Stimulated activated CD4-positive, alpha-beta T cell treated with anti-CD3 and anti-CD28 coated beads, TNF-alpha, amount 100 ng/mL, for 24 hours (primary cell): ENCODE results near the gene KIF21A.
"Not testable (repeated sequence)": the region's sequence is repeated elsewhere in the genome, so short reads cannot be mapped to it uniquely, and the experiment has no call there.

Source experiments
- DNase-seq, 3 experiments: peaks; one replicate each; pipeline ENCODE4 v3.0.0-alpha.2; 2020; ENCODE audit warnings: low read depth in 3 of 3

KIF21A gene

GRCh38 chr12:39341761-39342160 is 101.2 kb downstream of the KIF21A start:
- no peak for DNase-seq

GRCh38 chr12:39341179-39341578 is 101.7 kb downstream of the KIF21A start:
- DNase-seq: no peak

GRCh38 chr12:39332661-39333175 is 110.2 kb downstream of the KIF21A start:
- no peak for DNase-seq

GRCh38 chr12:39331539-39332261 is 111.2 kb downstream of the KIF21A start:
- DNase-seq: no peak

DNA sequence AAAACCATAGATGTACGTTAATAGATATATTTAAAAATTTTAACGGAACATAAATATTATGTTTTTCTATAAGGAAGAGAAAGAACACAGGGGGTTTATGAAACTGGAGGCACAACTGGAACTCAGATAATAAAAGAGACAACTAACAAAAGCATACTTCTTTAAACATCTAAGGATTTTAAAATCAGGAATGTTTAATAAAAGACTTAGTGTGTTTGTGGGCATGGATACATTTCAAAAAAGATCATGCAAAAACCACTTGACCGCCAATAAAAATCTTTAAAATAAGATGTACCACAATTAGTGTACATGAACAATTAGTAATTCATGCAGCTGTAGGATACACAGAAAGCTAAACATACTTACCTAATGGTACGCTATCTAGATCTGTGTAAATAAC is 113.0 kb downstream of the KIF21A start:
- no peak for DNase-seq

GRCh38 chr12:39329018-39329417 is 113.9 kb downstream of the KIF21A start:
- no peak for DNase-seq

GRCh38 chr12:39327965-39328364 is 115.0 kb downstream of the KIF21A start:
- DNase-seq: no peak

- no peak for DNase-seq
Measured at GRCh38 chr12:39327510-39327909, 115.4 kb downstream of the KIF21A start.

DNA sequence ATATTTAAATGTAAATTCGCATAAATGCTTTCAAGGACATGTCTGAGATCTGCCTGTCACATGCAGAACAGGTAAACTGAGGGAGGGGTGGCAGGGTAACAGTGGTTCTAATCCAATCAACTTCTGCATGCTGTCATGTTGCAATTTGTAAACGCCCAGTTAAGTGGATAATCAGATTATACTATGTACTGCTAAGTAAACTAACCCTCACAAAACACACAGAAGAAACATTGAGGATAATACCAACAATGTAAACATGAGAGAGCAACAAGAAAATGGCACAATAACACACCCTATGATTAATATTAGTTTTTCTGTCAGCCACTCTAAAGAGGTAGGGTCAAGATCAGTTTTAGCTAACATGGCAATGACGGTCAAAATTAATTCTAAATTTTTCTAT is 123.7 kb downstream of the KIF21A start:
- no peak for DNase-seq

DNA sequence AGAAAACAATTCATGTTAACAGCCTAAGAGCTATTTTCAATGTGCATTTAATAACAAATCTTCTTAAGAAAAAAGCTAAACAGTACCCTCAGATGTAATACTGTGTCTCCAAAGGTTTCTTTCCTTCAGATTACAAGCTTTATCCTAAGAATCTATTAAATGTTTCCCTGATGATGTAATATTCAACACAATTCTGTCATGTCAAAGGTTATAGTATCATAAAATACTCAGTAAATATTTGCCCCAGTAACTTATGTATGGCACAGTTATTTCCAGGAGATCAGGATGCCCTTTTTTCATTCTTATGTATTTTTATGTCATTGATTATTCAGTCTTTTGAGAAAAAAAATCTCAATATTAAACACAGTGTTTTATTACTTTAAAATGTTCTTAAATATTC is 128.4 kb downstream of the KIF21A start:
- no peak for DNase-seq

DNA sequence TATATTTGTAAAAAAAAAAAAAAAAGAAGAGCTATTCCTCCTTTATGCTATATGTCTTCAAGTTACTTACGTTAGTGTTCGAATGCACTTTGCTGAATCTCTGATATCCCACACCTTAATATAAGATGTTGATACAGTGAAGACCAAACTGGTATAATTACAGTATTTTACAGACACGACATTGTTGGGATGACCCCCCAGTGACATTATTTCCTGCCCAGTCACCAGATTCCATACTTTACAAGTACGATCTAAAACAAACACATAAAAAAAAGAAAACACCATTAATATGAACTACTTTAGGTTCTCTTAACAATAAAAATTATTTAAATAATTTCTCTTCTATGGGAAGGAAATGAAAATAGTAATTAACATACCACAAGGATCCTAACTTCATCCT is 133.4 kb downstream of the KIF21A start:
- no peak for DNase-seq

DNA sequence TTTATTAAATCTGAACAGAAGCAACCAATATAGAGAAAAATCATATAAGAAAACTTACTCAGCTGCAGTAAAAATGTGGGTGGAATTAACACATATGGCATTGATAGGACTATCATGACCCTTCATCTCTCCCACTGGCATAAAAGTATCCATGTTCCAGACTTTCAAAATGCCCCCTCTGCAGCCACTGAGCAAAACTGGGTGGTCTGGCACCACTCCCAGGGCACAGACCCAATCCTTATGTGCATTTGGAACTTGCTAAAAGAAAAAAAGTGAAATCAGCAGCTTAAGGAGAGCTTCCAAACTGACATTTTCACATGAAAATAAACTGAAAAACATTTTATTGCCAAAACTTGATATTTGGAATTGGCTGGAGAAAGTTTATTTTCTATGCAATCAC is 141.5 kb downstream of the KIF21A start:
- DNase-seq: no peak

DNA sequence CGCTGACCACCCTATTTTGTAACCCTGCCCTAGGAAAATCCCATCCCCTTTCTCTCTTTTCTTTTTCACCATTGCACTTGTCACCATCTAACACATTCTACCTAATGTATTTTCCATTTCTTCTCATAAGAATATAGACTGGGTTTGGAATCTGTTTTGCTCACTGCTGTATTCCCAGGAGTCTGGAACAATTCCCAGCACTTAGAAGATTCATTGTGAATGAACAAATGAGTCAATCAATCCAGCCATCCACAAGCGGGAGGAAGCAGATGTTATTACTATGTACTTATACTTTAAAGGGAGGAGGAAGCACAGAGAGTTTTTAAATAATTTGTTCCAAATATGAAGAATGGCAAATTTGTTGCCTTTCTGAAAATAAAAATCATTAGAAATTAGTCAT is 142.1 kb downstream of the KIF21A start:
- no peak for DNase-seq

DNA sequence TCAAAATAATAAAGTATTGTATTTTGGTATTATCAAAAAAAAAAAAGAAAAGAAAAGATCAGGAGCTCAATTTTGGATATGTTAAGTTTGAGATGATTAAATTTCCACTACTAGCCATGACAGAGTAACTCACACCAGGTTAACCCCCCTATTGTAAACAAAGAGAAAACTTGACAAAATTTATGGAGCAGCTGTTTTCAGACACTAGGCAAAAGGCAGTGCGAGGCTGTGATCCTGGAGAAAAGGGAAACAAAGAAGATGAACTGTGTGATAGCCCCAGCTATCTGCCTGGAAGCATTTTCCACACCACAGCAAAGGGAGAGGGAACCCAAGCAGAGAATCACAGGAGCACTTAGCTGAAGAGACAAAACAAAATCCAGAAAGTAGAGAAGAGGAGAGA is 145.0 kb downstream of the KIF21A start:
- no peak for DNase-seq

GRCh38 chr12:39296496-39296895 is 146.4 kb downstream of the KIF21A start:
- no peak for DNase-seq

GRCh38 chr12:39295593-39295992 is 147.3 kb downstream of the KIF21A start:
- DNase-seq: not testable (repeated sequence)

DNA sequence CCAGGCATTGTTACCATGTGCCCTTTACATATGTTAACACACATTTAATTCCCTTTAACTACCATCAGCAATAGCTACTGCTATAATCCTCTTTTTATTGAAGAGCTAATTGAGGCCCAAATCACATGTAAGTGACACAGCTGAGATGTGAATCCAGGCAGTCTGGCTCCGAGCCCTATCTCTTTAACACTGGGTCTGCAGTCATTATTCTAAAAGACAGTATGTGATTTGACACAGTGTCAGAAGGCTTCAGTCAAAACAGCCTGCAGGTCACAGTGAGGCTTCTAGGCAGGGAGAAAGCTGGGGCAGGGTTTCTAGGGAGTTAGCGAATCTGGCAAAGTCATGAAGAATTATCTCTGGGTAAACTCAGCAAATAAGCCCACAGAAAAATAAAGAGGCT is 148.2 kb downstream of the KIF21A start:
- no peak for DNase-seq

GRCh38 chr12:39292125-39292630 is 150.7 kb downstream of the KIF21A start:
- no peak for DNase-seq

GRCh38 chr12:39287817-39288216 is 155.1 kb downstream of the KIF21A start:
- no peak for DNase-seq

DNA sequence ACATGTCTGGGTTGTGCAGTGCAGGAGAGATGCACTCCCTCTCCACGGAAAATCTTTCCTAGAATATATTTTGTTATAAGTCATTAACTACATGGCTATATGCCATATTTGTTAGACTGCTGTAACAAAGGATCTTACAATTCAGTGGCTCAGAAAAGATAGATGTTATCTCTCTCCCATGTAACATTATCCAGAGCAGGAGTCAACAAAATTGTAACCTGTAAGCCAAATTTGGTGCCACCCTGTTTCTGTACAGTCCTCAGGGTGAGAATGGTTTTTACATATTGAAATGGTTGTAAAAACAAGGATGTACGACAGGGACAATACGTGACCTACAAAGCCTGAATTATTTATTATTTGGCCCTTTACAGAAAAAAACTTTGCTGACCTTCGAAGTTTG is 155.5 kb downstream of the KIF21A start:
- no peak for DNase-seq

DNA sequence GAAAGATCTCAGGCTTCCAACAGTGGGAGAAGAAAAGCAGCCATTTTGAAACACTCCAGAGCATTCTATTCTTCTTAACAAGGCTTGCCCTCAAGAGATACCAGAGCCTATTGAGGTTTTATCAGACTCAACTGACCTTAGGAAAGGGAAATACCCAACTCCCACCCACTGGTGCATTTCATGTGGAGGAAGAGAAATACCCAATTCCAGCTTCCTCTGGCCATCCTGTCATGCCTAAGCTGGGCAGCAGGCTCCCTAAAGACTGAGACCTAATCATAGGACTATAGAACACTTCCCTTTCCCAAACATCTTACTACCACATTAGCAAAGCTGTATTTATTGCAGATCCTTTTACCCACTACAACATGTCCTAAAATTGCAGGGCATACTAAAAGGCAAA is 164.5 kb downstream of the KIF21A start:
- no peak for DNase-seq

- no peak for DNase-seq
Measured at GRCh38 chr12:39277416-39277815, 165.5 kb downstream of the KIF21A start.

DNA sequence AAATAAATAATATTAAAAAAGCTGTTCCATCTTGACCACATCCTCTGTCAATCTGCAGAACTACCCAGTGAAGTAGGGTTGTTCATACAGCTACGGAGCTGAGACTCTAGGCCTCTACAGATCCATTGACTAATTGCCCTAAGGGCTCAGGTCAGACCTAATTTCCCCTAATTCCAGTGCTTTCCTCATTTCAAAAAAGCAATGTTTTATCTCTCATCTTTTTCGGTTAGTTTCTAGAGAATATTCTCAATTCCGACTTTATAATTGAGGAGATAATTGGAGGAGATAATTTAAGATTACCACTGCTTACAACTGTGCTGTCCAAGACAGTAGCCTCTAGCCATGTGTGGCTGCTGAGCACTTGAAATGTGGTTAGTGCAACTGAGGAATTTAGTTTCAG is 167.1 kb downstream of the KIF21A start:
- no peak for DNase-seq
